ENCODE results near the gene CRIP1.

Gene CRIP1

DNA sequence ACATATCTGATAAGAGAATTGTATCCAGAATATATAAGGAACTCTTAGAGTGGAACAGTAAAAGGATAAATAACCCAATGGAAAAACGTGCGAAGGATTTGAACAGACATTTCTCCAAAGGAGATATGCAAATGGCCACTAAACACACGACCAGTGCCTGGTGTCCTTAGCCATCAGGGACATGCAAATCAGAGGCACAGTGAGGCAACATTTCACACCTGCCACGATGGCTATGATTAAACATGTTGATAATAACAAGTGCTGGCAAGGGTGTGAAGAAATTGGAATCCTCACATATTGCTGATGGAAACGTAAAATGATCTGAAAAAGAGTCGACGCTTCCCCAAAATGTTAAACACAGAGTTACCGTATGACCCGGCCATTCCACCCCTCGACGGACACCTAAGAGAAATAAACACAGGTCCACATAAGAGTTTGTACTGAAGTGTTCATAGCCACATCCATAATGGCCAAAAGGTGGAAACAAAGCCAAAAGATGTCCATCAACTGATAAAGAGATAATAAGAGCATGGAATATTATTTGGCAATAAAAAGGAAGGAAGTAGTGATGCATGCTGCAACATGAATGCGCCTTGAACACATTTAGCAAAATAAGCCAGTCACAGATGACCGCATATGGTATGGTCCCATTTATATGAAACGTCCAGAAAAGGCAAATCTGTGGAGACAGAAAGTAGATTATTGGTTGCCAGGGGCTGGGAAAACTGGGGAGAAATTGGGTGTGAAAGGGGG, 33.4 kb downstream of the CRIP1 start:
- no peak for DNase-seq

DNA sequence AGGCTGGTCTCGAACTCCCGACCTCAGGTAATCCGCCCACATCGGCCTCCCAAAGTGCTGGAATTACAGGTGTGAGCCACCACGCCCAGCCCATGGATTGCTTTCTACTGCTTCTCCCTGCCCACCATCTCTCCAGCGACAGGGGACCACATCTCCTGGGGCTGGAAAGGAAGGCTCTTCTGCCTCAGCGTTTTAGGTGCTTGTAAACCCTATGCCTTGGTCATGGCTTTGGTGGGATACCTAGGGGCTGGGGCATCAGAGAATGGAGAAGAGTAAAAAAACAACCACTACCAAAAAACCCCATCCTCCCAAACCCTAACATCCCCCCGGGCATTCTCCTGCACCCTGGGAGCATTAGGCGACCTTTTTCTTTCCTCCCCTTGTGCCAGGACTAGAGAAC, 38.6 kb downstream of the CRIP1 start:
- DNase-seq = no peak

DNA sequence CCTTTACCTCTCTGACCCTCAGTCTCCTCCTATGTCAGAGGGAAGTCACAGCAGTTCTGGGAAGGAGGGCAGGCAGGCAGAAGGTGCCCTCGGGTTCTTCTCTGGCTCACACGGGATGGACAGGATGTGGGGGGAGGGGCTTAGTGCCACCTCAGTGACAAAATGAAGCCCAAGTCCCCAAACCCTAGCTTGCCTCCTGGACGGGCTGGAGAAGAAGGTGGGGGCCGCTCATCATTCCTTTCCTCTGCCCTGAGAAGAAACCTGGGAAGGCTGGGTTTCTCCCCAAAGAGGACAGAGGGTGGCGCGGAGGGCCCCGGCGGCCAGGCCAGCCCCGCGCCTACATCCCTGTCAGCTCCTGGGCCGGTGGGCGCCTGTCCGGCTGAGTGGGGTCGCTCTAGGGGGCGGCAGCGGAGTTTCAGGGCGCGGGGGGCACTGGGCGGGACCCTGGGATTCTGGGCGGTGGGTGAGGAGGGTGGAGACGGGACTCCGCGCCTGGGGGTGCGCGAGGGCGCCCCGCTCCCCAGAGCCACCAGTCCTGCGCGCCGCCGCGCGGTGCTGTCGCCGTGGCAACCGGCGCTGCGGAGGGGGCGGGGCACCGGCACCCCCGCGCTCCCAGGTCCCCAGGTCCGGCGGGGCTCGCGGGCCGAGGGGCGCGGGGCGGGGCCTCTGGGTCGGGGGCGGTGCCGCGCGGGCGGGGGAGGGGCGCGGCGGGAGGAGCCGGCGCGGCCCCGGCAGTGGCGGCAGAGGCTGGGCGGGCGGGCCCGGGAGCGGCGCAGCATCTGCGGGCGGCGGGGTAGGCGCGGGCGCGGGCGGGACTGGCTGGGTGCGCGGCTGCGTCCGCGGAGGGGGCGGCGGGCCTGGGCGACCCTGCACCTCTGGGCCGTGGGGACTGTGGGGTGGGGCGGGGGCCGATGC, 39.4 kb downstream of the CRIP1 start, which contains the start of gene TMEM121:
TSS of gene TMEM121 (plus strand) at position 723 of the 915 bp plus-strand sequence. CDS start 2,252 bp downstream, outside the sequence.
- DNase-seq = no peak

DNA sequence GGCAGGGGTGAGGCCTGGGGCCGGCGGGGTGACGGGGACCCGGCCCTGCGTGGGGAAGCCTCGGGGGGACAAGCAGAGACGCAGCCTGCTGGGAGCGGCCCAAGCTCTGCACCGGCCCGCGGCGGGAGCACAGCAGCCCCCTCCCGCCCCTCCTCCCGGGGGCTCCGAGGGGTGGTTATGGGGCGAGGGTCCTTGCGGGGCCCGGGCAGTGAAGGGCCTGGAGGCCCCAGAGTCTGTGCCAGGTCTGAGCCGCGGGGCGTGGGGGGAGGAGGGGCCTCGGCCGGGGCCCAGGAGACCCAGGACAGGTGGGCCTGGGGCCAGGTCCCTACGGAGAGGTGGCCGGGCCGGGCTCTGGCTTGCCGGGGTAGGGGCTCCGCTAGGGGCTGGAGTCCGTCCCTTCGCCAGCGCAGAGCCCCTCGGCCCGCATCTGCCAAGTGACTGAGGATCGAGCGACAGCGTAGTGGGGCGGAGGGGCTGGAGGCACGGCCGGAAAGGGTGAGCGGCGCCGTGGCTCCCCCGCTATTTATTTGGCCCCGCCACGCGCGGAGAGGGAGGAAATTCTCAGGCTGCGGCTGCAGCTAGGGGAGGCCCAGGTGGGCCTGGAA, 40.2 kb downstream of the CRIP1 start:
- DNase-seq = no peak

DNA sequence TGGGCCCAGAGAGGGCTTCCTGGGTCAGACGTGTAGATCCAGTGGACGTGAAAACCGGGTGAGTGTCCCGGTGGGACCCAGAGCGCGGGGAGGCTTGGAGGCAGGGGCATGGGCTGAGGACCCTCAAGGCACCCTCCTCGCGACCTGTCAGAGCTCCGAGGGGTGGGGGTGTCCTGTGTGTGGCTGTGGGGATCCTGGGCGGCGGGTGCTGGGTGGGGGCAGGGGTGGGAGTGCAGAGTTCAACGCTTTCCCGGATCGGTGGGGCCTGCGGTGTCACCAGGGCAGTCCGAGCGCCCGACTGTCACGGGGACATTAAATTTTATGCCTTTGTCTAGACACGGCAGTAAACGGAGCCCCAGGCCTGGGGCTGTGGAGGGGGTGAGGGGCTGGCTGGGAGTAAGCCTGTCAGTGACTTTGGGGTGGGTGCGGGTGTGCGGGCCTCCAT, 40.7 kb downstream of the CRIP1 start:
- DNase-seq = no peak

DNA sequence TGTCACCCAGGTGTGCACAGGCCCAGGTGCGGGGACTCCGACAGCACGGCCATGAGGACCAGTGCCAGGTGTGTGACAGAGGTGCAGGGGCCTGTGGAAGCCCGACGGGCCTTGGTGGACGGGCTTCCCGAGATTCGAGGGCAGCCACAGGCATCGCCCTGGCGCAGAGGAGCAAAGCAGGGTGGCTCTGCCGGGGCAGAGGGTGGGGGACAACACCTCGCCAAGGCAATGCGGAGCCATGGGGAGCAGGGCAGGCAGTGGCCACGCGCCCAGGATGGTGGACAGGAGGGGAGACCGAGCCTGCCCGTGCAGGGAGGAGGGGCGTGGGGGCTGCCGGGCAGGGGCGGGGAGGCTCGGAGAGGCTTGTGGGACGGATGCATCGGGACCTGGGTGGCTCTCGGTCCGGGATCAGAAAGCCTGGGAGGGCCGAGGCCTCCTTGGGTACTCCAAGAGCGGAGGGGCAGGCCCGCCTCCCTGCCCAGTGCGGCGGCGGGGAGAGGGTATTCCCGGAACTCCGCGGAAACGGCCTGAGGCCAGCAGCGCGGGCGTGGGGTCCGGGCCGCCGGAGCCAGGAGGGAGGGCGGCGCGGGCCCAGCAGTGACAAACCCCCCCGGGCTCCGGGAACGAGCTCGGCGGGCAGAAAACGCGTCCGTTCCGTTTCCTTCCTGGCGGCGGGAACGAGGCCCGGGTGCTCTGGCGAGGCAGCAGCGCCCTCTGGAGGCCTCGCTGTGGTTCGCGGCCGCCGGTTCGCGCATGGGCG, 41.3 kb downstream of the CRIP1 start:
- peak; percentile 83 for DNase-seq

DNA sequence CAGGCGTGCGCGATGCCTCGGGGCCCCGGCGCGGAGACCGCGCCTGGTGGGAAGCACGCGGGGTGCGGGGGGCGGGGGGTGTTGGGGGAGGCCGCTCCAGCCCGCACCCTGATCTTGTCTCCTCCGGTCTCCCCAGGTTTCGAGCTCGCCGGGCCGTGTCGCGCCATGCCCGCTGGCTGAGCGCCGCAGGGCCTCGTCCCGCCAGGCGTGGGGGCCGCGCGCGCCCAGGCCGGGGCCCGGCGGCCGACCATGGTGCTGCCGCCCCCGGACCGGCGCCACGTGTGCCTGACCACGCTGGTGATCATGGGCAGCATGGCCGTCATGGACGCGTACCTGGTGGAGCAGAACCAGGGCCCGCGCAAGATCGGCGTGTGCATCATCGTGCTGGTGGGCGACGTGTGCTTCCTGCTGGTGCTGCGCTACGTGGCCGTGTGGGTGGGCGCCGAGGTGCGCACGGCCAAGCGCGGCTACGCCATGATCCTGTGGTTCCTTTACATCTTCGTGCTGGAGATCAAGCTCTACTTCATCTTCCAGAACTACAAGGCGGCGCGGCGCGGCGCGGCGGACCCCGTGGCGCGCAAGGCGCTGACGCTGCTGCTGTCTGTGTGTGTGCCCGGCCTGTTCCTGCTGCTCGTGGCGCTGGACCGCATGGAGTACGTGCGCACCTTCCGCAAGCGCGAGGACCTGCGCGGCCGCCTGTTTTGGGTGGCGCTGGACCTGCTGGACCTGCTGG, 42.1 kb downstream of the CRIP1 start:
- peak; percentile 69 for DNase-seq

DNA sequence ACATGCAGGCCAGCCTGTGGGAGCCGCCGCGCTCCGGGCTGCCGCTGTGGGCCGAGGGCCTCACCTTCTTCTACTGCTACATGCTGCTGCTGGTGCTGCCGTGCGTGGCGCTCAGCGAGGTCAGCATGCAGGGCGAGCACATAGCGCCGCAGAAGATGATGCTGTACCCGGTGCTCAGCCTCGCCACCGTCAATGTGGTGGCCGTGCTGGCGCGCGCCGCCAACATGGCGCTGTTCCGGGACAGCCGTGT, 42.6 kb downstream of the CRIP1 start:
- DNase-seq = no peak

DNA sequence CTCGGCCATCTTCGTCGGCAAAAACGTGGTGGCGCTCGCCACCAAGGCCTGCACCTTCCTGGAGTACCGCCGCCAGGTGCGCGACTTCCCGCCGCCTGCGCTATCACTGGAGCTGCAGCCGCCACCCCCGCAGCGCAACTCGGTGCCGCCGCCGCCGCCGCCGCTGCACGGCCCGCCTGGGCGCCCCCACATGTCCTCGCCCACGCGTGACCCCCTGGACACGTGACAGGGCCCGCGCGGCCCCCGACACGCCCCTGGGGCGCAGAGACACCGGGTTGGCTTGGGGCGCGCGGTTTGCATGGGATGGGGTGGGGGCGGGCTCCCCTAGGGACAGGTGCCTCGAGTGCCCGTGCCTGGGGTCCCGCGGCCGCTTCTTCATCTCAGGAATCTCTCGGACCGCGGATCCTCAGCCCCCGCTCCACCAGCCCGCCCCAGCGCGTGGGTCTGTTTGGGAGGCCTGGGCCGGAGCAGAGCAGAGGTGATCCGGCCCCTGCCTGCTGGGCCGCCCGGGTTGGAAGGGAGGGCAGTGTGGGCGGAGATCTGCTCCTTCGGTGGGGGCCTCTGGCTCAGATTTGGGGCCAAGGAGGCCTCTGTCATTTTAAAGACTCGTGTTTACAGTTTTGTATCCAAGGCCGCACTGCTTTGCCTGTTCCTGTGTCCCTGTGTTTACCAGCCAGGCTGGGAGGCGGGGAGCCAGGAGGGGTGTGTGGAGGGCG, 43.0 kb downstream of the CRIP1 start:
- peak; percentile 43 for DNase-seq

DNA sequence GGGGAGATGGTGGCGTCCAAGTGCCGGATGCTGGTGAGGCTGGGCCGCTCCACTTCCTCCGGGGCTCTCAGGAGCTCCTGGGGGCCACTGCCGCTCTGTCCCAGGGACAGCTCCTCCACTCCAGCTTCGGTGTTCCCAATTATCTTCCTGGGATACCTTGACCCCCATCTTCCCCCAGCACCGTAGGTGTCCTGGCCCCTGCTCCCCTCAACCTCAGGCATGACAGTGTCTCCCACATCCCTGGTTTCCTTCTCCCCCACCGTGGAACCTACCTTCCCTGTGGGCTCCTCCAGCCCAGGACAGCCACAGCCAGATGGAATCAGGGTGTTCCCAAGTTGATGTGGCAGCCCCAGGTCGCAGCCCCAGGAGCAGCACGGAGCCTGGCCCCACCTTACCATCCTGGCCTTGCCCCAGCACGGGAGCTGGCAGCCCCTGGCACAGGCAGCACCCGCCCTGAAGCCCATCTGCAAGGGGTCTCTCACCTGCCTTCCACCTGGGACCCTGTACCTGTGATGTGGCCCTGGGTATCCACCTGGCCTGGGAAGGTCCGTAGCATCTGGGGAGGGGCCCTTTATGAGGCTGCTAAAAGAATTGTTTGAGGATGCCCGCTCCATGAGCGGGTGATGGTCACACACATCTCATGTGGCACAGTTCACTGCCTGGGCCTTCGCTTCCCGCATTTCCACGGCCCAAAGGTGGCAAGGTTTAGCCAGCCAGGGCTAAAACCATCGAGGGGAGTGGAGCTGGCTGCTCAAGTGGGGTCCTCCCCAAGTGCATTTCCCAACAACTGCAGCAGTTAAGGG, 43.8 kb downstream of the CRIP1 start:
- no peak for DNase-seq

DNA sequence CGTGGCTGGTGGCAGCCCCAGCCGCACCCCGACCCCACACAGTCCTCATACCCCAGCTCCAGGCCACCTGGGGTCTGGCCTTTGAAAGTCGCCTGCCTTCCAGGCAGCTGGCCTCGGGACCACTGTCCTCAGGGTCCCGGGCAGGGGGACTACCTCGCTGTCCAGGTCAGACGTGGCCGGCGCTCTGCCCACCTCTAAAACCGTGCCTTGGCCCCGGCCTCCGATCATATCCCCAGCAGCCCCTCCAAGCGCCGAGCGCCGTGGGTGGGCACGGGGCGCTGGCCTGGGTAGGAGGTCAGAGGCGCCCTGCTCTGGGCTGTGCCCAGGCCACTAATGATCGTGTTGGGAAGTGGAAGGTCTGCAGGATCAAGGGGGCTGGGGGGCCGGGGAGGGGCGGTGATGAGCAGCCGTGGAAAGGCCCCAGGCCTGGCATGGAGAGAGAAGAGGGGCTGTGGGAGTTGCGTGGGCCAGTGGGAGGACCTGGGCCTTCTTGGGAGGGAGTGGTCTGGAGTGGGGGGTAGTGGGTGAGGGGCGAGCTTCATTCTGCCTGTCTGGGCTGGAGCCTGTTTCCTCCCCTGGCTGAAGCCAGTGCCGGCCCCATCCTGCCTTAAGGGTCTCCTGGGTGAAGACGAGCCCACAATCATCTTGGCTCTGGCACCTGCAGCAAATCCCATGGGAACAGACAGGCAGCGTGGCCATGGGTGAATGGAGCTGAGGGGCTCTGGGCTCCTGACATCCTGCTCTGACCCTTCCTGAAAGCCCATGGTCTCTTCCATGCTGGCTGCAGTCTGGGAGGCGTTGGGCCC, 44.6 kb downstream of the CRIP1 start:
- DNase-seq = no peak

DNA sequence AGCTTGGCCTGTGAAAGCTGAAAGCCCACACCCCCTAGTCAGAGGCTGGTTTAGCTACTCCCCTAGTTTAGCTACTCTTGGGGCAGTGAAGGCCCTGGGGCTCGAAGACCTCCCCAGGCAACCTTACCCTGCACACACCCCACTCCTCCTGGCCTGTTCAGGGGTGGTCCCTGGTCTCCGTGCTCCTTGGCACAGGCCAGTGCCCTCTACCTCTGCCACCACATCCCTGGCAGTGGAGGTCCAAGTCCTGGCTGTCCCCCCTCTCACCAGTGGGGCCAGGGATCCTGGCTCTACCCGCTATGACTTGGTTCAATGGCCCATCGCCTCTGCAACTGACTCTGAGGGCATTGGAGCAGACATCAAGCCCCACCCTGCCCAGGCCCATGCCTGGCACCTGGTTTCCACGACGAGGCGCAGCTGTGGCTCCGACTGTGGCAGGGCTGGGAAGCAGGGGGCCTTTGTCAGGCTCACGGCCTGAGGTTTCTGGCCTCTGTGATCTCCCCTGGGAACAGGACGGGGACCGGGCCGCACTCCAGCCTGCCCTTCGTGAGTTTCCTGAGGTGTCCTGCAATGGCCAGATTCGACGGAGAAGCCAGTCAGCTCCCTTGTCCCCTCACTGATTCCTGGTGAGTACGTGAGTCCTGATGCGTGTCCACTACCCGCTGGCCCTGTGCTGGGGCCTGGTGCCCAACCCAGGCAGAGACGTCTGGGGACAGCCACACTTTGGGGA, 45.4 kb downstream of the CRIP1 start:
- DNase-seq = no peak

DNA sequence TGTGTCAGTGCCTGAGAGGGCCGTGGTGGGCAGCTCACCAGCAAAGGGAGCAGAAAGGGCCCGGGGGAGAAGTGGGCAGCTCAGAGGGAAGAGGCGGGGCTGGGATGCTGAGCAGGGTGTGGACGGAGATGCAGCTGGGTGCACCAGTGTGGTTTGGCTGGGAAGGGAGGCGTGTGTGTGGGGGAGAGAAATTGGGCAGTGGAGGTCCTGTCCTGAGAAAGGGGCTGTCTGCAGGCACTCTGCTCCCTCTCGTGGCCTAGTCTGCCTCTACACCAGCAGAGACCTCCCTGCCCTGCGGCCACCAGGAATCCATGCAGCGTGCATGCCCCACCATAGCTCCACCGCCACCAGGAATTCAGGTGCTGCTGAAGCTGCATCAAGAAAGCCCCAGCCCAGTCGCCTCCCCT, 46.1 kb downstream of the CRIP1 start:
- DNase-seq = no peak

DNA sequence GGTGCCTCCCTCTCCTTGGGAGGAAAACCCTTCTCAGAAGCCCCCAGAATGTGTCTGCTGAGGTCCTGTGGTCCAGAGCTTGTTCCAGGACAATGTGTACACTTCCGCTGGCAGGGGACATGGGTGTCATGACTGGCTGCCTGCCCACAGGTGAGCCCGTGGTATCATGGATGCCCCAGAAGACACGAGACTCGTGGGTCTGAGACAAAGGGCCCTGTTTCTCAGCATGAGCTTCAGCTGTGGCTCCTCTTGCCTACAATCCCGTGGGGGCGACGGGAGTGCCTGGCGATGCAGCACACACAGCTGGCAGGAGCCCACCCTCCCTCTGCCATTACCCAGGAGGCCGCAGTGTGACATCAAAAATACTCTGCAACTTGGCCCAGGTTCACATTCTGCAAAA, 46.7 kb downstream of the CRIP1 start:
- no peak for DNase-seq

DNA sequence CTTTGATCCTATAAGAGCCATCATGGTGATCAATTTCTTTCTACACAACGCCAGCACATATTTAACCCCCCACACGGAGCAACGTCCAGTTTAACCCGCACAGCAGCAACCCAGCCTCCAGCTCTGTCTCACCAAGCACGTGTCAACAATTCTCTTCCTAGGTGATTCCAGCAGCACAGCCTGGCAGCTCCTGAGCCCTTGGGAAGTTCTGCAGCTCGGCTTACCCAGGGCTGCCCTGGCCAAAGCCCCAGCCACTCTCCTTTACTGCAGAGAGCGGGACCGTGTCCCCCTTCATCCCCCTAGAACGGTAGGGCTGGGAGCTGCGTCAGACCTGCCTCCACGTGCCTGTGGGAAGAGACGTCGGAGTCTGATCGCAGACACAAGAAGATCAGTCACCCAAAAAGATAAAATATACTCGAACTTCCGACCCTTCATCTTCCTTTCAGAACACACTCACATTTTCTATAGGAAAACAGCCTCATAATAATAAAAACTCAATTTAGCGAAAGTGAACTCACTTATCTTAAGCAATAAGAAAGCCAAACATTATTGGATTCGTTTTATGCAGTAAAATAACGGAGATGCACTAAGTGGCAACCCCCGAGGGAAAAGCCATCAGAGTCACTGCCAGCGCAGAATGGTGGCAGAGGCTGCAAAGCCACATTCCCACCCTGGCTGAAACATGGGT, 47.3 kb downstream of the CRIP1 start:
- DNase-seq = no peak

DNA sequence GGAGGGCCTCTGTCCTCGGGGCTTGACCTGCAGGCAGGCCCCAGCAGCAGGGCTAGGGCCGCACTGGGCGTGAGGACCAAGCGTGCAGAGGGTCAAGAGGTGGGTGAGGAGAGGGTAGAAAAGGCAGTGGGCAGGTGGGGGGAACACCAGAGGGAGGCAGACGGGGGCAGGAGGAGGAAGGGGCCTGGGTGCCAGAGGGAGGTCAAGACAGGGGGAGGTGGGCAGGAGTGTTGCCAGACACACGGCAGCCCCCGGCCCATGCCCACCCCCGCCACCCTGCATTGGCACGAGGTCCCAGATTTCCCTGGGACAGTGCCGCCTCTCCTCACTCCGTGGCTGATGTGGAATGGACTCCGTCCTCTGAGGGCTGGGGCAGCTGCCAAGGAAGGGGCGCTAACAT, 47.9 kb downstream of the CRIP1 start:
- no peak for DNase-seq

DNA sequence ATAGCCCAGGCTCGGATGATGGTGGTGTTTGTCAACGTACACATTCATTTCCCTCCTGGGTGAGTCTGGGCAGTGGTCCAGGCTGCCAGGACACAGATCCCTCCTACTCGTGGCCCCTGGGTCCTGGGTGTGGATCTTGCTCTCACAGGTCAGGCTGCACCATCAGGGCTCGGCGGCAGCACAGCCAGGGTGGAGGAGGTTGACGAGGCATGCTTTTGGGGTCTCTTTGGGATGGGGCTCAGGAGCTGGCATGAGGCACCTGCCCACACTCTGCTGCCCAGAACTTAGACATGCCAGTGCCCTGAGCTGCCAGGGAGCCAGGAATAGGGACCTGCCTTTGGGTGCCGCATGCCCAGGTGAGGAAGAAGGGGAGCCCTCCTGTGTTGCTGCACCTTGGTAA, 49.4 kb downstream of the CRIP1 start:
- no peak for DNase-seq

All from activated CD8-positive, alpha-beta memory T cell treated with anti-CD3 and anti-CD28 coated beads, Interleukin-2, amount 50 U/mL, for 4 hours (primary cell).